Panc1 (cell line): ENCODE data around the gene DNM3.

ENCODE experiments used
- SIN3A ChIP-seq: IDR thresholded peaks from 2 replicates; pipeline ENCODE4 v1.6.1; 2012; ENCODE audit warnings: low read depth, mild to moderate bottlenecking, low read length, moderate library complexity, borderline replicate concordance; ENCODE audit not compliant: insufficient read depth
- TF ChIP-seq, protein P1 (sequence below): fragments of 450-650 bp; IDR thresholded peaks from 2 replicates; pipeline ENCODE4 v1.5.1; 2017; ENCODE audit warnings: mild to moderate bottlenecking

DNA sequence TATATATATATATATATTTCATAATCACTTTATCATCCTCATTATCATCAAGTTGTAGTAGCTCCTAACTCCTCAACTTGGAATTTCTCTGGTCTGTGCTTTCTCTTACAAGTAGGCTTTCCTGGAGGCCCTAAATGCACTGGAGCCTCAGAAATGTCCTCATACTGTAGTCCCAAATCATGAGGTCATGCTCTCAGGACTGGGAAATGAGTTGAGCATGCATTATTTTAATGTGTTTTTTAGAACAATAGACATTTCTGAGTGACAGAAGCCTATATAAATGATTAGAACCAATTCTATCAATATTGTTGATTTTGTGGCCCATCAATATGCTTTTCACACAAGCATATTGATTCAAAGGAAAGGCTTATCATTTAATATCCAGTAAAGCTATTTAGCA is 536.3 kb downstream of the DNM3 start:
- TF ChIP-seq SIN3A, result no peak
- TF ChIP-seq, protein P1, sequence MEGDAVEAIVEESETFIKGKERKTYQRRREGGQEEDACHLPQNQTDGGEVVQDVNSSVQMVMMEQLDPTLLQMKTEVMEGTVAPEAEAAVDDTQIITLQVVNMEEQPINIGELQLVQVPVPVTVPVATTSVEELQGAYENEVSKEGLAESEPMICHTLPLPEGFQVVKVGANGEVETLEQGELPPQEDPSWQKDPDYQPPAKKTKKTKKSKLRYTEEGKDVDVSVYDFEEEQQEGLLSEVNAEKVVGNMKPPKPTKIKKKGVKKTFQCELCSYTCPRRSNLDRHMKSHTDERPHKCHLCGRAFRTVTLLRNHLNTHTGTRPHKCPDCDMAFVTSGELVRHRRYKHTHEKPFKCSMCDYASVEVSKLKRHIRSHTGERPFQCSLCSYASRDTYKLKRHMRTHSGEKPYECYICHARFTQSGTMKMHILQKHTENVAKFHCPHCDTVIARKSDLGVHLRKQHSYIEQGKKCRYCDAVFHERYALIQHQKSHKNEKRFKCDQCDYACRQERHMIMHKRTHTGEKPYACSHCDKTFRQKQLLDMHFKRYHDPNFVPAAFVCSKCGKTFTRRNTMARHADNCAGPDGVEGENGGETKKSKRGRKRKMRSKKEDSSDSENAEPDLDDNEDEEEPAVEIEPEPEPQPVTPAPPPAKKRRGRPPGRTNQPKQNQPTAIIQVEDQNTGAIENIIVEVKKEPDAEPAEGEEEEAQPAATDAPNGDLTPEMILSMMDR, result no peak
